ENCODE results near the gene KCTD17. TPM values are rescaled to one million over a fixed set of nuclear protein-coding genes. Genes with fewer than 3 reads are reported as not detected.

KCTD17 gene
- total RNA-seq, 1 experiment from 2014 or later = 6.3 TPM

GRCh38 chr22:37079158-37079557, 27.6 kb downstream of the KCTD17 start:
- DNase-seq (ENCODE audit: low spot score) = no peak

GRCh38 chr22:37079668-37080171, 28.2 kb downstream of the KCTD17 start:
- no peak for DNase-seq (ENCODE audit: low spot score)

- DNase-seq (ENCODE audit: low spot score) = no peak
Measured at GRCh38 chr22:37080438-37080837, 28.9 kb downstream of the KCTD17 start.

DNA sequence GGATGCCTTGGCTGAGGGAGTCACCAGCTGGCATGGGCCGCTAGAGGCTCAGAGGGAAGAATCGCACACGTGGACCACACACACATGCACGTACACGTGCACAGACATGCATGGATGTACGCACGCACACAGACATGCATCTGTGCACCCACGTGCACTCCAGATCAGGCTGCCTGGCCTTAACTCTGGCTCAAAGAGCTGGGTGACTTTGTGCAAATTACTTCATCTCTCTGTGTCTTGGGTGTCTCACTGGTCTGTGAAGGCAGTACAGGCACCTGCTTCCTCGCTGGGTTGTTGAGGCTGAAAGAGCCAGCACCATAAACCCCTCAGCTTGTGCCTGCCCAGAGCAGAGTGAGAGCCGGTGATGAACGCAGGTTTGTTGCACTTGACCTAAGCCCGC, 29.3 kb downstream of the KCTD17 start:
- DNase-seq (ENCODE audit: low spot score) = no peak

DNA sequence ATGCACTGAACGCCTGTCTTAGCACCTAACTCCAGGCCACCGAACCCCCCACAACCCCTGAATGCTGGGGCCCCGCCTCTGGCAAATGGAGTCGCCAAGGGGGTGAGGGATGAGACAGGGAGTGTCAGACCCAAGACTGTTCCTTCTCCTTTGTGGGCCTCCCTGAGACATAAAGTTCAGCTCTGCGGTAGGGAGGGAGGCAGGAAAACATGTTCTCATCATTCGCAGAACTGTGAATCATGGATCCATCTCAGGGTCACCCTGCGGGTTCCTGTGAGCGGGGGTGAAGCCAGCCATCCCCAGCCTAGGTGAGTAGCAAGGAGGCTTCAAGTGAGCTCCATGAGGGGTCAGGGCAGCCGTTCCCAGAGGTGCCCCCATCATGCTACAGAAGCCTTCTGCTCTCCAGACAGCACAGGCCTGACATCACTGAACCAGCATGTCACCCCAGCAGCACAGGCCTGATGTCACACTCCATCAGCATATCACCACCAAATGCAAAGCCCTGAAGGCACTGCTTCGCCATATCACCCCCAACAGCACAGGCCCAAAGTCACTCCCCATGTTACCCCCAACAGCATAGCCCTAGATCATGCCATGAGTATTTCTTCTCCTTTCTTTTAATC, 30.8 kb downstream of the KCTD17 start:
- no peak for DNase-seq (ENCODE audit: low spot score)

DNA sequence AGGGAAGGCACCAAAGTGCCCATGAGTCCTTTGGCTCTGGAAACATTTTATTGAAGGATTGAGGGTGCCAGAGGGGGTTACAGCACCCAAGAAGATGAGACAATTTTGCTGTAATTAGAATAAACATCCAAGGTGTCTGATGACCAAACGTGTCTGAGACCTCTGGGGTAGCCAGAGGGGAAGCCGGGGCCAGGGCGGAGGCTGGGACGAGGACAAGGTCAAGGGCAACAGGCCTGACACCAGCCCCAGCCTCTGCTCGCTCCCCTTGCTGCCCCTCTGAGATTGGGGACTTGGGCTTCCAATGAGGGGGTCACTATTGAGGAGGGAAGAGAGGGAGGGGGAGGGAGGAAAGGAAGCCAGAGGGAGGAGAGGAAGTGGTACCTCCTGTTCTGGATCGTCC, 32.4 kb downstream of the KCTD17 start:
- no peak for DNase-seq (ENCODE audit: low spot score)

DNA sequence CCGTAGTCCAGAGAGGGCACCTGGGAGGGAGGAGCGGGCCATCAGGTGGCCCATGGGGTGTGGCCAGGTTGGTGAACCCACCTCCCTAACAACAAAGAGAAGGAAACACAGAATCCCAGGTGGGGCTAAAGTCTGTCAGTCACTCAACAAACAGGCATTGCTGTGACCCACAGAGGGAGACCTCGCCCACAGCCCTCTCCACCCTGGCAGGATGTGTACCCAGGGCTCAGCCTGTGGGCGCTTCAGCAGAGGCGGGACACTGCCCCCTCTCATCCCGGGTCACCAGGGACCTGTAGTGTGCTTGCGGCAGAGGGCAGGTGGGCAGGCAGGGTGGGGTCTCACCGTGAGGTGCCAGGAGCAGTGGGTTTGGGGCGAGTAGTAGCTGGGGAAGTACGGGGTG, 32.8 kb downstream of the KCTD17 start:
- no peak for DNase-seq (ENCODE audit: low spot score)

DNA sequence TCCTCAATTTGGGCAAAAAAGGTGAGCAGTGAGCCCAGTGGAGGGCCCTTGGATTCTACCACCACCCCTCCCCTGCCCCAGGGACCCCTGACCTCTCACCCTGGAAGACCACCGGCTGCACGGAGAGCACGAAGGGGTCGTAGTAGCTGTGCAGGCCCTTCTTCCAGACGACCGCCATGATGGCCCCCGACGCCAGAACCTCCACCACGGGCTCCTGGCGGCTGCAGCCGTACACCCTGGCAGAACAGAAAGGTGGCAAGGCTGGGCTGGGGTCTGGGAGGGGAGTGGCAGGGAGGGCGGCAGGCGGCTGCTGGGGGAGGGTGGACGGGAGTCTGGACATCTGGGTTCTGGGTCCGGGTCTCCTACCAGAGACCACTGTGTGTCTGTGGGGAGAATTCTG, 34.6 kb downstream of the KCTD17 start:
- no peak for DNase-seq (ENCODE audit: low spot score)

- no peak for DNase-seq (ENCODE audit: low spot score)
Measured at GRCh38 chr22:37088108-37088605, 36.6 kb downstream of the KCTD17 start.

GRCh38 chr22:37088750-37089408, 37.3 kb downstream of the KCTD17 start:
- DNase-seq (ENCODE audit: low spot score) = no peak

GRCh38 chr22:37089434-37089833, 37.9 kb downstream of the KCTD17 start:
- DNase-seq (ENCODE audit: low spot score) = no peak

DNA sequence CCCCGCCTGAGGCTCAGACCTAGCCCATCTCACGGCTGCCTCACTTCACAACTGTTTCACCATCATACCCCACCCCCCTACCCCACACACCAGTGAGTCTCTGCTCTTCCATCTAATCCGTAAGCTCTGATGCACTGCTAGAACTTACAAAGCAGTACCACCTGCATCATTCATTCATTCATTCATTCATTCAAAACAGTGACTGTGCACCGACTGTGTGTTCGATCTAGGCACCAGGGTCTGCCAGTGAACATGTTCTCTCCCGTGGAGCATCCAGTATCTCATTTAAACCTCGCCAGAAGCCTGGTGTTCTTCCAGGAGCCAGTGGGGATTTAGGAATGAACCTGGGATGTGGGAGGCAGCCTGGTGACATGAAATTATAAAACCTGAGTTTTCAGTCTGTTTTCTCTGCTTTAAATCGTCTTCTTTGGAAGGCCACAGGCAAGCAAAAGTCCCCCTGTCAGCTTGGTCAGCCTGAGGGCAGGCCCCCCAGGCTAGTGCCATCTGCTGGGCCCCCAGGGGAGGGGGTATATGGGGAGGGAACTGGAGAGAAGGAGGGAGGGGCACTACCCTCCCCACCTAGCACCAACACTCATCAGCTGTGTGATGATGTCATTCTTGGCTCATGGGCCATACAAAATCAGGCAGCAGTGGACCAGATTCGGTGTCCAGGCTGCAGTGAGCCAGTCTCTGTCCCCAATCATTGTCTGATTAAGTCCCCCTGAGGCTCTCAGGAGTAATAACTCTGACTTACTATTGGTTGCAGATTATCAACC, 39.6 kb downstream of the KCTD17 start:
- no peak for DNase-seq (ENCODE audit: low spot score)

GRCh38 chr22:37091994-37092393, 40.5 kb downstream of the KCTD17 start:
- DNase-seq (ENCODE audit: low spot score) = no peak

DNA sequence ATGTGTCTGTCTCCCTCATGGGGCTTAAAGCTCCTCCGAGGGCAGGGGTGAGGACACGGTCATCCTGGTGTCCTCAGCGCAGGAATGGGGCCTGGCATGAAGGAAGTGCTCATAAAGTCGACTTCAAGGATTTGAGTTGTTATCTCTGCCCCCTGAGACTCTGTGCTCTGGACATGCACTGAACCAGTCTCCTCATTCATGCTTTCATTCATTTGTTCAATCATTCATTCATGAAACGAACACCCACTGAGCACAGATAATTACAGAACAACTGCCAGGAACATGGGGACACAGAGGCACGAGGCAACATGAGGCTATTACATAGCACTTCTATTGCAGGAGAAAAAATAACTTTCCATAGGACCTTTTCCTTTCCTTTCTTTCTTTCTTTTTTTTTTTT, 41.5 kb downstream of the KCTD17 start:
- no peak for DNase-seq (ENCODE audit: low spot score)

DNA sequence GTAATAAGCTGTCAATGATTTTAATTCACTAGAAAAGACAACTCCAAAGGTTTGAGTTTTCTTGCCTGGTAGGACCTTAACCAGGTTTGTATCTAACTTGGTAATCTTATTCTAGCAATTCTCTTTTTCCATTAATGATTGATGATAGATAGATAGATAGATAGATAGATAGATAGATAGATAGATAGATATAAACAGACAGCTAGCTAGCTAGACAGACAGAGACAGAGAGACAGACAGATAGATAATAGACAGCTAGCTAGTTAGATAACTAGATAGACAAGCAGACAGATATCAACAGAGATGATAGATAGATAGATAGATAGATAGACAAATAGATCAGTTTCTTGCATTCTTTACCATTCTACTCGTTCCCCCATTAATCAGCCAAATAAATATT, 42.7 kb downstream of the KCTD17 start:
- no peak for DNase-seq (ENCODE audit: low spot score)

GRCh38 chr22:37095113-37095512, 43.6 kb downstream of the KCTD17 start:
- no peak for DNase-seq (ENCODE audit: low spot score)

DNA sequence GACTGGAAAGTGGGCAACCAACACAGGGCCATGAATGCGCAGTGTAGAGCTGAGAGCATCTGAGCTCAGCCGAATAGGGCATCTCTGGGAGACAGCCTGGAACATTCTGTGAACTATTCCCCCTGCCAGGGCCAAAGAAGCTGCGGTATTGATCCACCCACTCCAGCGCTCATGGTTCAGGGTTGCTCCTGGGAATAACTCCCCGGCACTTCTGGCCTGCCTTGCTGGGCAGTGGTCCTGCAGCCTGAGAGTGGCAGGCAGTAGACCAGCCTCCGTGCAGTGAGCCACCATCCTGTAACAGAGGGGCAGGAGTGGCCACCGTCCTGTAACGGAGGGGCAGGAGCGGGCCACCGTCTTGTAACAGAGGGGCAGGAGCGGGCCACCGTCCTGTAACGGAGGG, 45.8 kb downstream of the KCTD17 start:
- no peak for DNase-seq (ENCODE audit: low spot score)

GRCh38 chr22:37098976-37099591, 47.5 kb downstream of the KCTD17 start:
- DNase-seq (ENCODE audit: low spot score) = no peak

DNA sequence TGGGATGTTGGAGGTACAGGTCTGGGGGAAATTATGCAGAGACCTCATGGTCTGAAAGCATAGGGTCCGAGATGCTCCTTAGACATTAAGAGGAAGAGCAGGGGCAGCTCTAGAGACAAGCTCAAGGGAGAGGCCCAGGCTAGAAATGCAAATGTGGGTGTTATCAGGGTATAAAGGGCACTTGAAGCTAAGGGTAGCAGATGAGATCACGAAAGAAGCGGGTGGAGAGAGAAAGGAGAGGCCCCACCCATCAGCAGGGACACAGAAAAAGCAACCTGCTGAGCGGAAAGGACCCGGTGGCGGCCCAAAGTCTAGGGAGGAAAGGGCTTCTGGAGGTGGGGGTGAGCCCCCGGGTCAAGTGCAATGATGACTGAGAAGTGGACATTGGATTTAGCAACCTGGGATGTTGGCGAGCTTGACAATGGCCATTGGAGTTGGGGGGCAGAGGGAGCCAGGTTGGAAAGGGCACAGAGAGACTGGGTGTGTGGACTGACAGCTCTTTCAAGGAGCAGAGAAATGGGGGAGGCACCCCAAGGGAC, 49.1 kb downstream of the KCTD17 start:
- no peak for DNase-seq (ENCODE audit: low spot score)

GRCh38 chr22:37101311-37102066, 49.9 kb downstream of the KCTD17 start:
- no peak for DNase-seq (ENCODE audit: low spot score)

- no peak for DNase-seq (ENCODE audit: low spot score)
Measured at GRCh38 chr22:37103151-37103550, 51.6 kb downstream of the KCTD17 start.

Measured in H4 (cell line).